NCI-H2029 (cell line): ENCODE results near the gene AS3MT.
"Not testable (repeated sequence)": the region's sequence is repeated elsewhere in the genome, so short reads cannot be mapped to it uniquely, and the experiment has no call there.

Source experiments
- DNase-seq: peaks from one replicate; lab custom pipeline; 2025; lab: John Stamatoyannopoulos, UW

Gene AS3MT, protein sequence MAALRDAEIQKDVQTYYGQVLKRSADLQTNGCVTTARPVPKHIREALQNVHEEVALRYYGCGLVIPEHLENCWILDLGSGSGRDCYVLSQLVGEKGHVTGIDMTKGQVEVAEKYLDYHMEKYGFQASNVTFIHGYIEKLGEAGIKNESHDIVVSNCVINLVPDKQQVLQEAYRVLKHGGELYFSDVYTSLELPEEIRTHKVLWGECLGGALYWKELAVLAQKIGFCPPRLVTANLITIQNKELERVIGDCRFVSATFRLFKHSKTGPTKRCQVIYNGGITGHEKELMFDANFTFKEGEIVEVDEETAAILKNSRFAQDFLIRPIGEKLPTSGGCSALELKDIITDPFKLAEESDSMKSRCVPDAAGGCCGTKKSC

DNA sequence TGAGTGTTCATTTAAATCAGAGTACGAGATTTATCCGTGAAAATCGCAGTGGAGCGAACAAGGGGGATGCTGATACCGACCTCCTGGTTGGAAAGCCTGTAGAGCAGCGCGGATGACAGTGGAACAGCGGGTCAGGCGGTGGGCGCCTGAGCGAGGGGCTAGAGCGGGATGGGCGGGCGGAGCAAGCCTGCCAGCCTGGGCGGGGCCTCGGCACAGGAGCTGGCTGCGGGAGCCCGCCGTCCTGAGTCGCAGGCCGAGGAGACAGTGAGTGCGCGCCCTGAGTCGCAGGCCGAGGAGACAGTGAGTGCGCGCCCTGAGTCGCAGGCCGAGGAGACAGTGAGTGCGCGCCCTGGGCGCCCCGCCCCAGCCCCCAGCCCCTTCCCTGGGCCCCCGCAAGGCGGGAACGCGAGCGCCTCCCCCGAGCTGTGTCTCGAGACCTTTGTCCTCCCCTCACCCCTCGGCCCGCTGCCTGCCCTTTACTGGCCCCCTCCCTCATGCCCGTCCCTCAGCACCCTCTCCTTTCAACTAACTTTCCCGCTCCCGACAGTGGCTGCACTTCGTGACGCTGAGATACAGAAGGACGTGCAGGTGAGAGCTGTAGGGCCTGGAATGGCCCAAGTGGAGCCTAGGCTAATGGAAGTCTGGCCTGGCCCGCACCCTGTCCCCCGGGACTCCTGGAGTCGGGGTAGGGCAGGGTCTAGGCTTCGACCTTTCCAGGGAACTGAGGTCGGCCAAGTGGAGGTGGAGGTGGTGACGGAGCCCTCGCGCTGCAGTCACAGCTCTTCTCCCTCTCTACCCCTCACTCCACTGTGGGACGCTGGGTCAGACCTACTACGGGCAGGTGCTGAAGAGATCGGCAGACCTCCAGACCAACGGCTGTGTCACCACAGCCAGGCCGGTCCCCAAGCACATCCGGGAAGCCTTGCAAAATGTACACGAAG lies at the start of gene AS3MT:
Gene AS3MT, plus strand, starts transcription at position 213 of the 941 bp plus-strand sequence. Its CDS starts 123 bp downstream, at position 336.
- DNase-seq = no peak

DNA sequence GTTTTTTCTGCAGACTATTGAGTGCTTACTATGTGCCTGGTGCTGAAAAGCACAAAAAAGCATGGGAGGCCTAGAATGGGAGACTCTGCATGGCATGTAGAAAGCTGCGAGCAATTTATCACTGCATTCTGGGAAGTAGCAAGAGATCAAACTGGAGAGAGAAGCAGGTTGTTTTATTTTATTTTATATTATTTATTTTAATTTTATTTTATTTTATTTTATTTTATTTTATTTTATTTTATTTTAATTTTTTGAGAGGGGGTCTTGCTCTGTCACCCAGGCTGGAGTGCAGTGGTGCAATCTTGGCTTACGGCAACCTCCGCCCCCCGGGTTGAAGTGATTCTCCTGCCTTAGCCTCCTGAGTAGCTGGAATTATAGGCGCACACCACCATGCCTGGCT lies 49.3 kb upstream of the AS3MT start:
- not testable (repeated sequence) for DNase-seq

DNA sequence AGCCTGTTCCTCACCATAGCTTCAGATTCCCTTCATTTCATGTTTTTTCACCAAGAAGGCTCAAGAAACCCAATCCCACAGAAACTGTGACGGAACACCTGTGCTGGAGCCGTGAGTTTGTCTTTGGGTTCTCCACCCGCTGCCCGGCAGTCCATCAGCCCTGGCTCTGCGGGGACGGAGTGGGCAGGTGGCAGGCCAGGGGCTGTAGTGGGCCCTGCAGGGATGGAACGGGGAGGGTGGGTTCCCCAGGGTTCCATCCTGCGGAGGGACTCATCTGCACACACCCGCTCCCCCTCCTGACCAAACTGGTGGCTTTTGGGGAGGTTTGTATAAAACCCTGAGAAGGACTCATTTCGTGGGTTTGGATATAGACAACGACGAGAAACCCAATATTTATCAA lies 47.0 kb upstream of the AS3MT start:
- DNase-seq = no peak

DNA sequence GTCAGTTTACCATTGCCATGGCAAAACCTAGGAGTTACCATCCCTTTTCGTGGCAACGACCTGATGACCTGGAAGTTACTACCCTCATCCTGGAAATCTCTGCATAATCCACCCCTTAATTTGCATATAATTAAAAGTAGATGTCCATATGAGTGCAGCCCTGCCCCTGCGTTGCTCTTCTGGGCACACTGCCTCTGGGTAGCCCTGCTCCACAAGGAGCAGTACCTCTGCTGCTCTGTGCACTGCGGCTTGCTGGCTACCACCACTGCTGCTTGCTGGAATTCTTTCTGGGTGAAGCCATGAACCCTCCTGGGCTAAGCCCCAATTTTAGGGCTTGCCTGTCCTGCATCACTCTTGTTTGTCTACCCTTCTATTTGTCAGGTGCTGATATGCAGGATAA lies 44.6 kb upstream of the AS3MT start:
- DNase-seq = no peak

DNA sequence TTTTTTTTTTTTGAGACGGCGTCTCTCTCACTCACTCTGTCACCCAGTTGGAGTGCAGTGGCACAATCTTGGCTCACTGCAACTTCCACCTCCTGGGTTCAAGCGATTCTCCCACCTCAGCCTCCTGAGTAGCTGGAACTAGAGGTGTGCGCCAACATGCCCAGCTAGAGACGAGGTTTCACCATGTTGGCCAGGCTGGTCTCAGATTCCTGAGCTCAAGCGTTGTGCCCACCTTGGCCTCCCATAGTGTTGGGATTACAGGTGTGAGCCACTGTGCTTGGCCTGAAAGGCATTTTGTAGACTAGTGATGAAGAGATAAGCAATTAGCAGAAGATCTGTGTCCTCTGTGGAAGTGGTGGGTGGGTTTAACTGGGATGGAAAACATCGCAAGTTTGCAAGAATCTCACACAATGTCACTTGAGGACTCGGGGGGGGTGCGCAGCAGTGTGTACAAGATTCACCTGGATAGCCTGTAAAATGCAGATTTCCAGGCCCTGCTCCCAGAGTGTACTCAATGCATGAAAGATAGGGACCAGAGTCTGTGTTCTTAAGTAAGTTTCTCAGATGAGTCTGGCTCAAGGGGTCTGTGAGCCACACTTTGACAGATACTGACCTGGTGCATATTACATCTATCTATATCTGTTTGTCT lies 43.0 kb upstream of the AS3MT start:
- DNase-seq = no peak

DNA sequence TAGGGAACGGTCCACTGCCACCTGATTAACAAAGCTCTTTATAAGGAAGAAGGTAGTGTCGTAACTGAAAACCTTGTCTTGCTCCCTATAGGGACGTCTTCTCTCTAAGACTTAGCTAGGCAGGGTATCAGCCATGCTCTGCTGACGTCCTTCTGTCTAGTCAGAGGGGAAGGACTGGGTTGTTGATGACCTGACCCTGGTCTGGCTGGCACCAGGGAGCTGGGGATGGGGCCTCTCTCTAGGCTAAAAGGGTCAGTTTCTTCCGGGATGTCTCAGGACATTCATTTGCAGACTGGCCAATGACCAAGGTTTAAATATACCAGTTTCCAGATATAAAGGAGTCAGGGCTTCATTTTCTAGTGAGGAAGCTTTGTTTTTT lies 41.7 kb upstream of the AS3MT start:
- DNase-seq = no peak

DNA sequence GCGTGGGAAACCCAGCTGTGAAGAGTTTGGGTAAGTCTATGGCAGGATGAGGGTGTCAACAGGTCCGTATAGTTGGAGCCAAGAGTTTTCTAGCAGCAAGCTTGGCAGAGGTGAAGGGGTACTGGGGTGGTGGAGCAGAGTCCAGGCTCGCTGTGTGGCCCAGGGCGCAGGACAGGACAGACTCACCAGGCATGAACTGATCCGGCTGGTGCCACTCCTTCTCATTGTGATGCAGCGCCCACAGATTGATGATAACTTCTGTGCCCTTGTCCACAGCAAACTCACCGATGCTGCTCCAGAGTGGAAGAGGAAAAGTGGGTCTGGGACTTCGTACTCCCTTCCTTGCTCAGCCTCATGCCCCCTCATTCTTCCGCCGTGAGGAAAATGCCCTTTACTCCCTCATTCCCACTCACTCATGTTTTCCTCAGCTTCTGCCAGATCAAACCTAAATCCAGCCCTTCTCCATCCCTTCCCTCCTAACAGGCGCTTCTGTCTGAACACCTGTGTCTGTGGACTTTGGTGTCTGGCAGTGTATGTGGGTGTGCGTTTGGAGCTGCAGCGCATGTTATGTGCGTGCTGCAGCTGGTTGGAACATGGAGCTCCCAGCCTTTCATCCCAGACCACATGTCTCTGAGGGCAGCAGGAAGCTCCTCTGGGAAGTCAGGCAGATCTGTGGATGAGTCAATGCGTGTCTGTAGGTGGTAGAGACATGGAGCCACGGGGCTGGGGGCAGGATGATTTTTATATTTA lies 37.8 kb upstream of the AS3MT start:
- no peak for DNase-seq

DNA sequence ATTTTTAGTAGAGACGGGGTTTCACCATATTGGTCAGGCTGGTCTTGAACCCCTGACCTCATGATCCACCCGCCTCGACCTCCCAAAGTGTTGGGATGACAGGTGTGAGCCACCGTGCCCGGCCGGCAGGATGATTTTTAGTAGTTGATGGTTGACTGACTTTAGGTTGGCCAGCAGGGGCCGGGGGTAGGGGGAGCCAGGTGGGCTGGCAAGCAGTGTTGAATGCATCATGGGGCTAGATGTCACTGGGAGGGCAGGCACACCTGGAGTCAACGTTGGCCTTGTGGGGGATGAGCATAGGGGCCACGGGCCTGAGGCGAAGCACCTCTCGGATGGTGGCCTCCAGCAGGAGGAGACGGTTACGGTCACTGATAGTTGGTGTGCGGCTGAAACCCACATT lies 37.0 kb upstream of the AS3MT start:
- DNase-seq = no peak

DNA sequence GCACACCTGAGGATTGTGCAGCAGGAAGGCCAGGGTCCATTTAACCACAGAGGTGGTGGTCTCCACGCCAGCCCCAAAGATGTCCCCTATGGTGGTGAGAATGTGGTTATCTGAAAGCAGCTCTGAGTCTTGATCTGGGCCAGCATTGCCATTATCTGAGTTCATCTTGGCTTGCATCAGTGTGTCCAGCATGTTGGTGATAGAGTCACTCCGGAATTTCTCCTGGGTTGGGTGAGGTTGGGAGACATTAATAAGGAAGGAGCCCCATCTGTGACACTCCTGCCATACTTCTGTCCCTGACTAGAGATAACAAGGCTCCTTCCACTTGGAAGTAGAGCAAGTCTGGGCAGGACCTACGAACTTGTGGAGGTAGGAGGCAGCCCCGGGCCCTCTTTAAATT lies 36.3 kb upstream of the AS3MT start:
- no peak for DNase-seq

DNA sequence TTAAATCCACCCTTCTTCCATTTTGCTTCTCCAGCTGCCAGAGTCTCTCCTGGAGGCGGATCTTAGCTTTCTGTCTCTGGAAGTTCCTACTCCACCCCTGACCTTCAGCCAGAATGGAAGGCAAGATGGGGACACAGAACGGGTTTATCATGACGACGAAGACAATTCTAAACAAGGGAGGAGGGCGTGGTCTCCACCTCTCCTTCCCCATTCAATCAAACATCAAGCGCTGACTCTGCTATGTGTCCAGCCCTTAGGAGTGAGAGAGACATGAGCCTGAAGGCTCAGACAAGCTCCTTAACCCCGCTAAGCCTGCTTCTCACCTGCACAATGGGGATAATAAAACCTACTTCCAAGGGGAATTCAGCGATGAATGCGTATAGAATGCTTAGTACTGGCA lies 35.1 kb upstream of the AS3MT start:
- no peak for DNase-seq

DNA sequence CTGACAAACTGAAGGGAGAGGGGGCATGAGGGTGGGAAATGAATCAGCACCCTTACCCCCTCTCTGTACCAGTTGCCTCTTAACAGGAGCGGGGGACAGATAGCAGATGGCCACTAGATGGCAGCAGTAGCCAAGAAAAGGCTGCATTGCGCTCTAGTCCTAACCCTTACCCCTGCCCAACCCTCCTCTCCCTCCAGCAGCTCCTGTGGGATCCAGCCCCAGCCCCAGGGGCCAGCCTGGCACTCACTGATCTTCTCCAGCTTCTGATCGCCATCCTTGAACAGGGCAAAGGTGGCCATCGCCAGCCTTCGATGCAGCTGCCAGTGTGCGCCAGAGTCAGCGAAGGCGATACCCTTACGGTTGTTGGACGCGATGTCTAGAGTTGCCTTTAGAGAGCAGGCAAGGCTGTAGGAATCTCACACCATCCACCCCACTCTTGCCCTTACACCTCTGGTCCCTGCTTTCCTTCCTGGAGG lies 34.2 kb upstream of the AS3MT start:
- peak; percentile 18 for DNase-seq

DNA sequence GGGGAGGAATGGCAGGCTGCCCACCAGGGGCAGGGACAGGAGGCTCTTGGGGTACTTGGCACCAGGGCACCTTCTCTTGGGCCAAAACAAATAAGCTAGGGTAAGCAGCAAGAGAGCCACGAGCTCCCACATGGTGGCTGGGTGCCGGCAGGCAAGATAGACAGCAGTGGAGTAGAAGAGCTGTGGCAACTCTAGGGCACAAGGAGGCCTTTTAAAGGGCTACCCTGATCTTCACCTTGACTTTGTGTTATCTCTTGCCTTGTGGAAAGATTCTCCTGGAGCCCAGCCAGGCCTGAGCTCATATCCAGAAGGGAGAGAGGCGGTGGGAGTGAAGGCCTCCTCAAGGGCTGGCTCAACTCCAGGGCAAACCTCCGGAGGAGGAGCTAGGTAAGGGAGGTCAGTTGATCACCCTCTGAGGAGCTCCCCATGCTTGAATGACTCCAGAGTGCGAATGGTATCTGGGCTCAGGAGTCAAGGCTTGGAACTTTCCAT lies 32.0 kb upstream of the AS3MT start, which contains the start of gene CYP17A1:
Gene CYP17A1, minus strand, starts transcription at position 184 of the 492 bp plus-strand sequence. Its CDS starts 52 bp downstream, at position 132.
- peak; percentile 33 for DNase-seq

DNA sequence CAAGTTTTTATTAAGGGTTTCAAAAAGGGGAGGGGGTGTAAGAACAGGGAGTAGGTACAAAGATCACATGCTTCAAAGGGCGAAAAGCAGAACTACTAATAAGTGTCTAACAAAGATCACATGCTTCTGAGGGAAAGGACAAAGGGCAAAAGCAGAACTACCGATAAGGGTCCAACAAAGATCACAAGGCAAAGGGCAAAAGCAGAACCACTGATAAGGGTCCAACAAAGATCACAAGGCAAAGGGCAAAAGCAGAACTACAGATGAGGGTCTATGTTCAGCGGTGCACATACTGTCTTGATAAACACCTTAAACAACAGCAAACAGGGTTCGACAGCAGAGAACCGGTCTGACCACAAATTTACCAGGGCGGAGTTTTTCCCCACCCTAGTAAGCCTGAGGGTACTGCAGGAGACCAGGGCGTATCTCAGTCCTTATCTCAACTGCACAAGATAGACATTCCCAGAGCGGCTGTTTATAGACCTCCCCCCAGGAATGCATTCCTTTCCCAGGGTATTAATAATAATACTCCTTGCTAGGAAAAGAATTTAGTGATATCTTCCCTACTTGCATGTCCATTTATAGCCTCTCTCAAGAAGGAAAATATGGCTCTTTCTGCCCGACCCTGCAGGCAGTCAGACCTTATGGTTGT lies 30.9 kb upstream of the AS3MT start:
- DNase-seq = not testable (repeated sequence)

DNA sequence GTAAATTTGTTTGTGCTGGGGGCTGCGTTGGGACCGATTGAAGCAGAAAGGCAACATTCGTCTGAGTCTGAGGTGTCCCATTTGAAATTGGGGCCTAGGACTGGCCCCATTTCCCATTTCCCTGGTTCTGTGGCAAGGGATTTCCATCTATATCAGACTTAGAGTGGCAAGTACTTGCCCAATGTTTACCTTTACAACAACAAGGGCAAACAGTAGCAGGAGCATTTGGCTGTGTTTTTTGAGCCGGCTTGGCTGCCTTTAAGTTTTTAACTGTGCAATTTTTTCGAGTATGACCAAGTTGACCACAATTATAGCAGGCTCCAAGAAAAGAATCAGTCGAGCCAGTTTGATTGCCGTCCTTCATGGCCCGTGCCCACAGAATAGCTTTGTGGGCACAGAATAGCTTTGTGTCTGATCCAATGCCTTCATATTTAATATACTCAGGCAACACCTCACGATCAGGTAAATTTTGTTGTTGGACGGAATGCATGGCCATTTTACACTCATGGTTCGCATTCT lies 27.4 kb upstream of the AS3MT start:
- no peak for DNase-seq

DNA sequence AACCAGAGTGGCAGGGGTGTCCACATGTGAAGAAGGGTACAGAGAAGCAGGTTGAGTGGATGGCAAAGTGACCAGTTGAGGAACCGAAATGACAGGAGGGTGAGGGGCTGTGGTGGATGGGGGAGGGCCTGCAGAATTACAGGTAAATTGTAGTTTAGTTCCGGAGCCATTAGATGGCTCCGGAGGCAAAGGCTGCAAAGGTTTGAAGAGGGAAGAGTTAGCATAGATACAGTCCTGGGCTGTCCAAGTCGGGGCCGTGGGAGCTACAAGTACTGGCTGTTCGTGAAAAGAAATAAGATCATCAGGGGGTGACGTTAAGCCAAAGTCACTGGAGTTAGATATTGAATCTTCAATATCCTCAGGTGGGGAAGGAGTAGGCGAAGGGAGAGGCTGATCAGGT lies 26.1 kb upstream of the AS3MT start:
- not testable (repeated sequence) for DNase-seq

DNA sequence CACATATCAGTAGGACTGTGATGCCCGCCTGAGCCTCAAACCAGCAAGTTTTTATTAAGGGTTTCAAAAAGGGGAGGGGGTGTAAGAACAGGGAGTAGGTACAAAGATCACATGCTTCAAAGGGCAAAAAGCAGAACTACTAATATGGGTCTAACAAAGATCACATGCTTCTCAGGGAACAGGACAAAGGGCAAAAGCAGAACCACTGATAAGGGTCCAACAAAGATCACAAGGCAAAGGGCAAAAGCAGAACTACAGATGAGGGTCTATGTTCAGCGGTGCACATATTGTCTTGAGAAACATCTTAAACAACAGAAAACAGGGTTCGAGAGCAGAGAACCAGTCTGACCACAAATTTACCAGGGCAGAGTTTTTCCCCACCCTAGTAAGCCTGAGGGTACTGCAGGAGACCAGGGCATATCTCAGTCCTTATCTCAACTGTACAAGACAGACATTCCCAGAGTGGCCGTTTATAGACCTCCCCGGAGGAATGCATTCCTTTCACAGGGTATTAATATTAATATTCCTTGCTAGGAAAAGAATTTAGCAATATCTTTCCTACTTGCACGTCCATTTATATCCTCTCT lies 25.0 kb upstream of the AS3MT start:
- not testable (repeated sequence) for DNase-seq

DNA sequence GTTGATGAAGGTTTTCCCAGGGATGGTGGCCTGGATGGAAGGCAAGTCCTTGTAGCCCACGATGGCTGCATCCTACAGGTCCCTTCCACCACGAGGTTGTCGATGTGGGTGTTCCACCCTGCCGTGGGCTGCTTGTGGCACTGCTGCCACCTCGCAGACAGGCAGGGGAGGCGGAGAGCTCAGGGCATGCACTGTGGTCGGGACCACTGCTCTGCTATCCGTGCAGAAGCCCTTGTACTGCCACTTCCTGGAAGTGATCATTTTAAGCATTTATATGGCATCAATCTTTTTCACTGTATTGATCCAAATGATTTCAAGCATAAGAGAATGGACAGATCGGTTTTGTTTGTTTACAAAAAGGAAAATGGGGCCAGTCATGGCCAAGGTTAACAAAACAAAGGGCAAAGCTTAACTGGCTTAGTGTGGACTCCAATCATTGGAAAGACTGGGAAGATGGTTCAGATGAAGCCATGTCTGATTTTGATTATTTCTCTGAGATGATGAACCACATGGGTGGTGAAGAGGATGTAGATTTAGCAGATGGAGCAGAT lies 23.8 kb upstream of the AS3MT start:
- no peak for DNase-seq

DNA sequence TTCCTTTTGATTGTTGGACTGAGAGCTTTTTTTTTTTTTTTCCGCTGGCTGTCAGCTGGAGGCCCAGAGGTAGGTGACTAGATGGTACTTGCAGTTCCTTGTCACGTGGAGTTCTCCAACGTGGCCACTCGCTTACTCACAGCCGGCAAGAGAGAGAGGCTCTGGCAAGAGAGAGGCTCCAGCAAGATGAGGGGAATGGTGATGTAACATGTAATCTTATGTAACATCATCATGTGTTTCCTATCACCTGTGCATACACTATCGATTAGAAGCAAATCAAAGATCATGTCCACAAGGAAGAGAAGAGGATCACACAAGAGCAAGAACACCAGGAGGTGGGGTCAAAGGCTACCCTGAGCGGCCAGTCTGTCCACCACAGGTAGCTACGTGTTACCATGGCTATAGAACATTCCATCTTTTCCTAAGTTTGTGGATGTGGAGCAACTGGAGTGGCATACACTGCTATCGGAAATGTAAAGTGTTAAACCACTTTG lies 19.2 kb upstream of the AS3MT start:
- no peak for DNase-seq

DNA sequence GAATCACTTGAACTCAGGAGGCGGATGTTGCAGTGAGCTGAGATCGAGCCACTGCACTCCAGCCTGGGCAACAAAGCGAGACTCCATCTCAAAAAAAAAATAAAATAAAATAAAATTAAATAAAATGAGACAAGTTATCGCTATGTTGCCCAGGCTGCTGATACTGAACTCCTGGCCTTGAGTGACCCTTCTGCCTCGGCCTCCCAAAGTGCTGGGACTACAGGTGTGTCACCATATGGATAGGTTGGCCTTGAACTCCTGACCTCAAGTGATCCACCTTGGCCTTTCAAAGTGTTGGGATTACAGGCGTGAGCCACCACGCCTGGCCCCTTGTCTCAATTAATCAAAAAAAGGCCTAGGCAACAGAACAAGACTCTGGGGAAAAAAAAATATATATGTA lies 16.0 kb upstream of the AS3MT start:
- DNase-seq = not testable (repeated sequence)
